Mucosa of rectum (tissue), 2 donors: ENCODE results near the gene BOD1L2.

ENCODE experiments used
- H3K27ac ChIP-seq, 2 donors: one replicate each; pipeline ENCODE4 v1.7.0; 2013; ENCODE audit warnings: inconsistent platforms in 2 of 2, low read depth in 2 of 2, low read length in 2 of 2
- H3K27me3 ChIP-seq, 2 donors: one replicate each; pipeline ENCODE4 v1.7.0; 2013; ENCODE audit warnings: low read length in 2 of 2; ENCODE audit not compliant: control insufficient read depth in 2 of 2, insufficient read depth in 2 of 2
- H3K36me3 ChIP-seq, 2 donors: one replicate each; pipeline ENCODE4 v1.7.0; 2013; ENCODE audit warnings: low read length in 2 of 2; ENCODE audit not compliant: control insufficient read depth in 2 of 2, insufficient read depth in 2 of 2
- H3K4me1 ChIP-seq, 2 donors: one replicate each; pipeline ENCODE4 v1.7.0; 2013; ENCODE audit warnings: low read length in 2 of 2, mild to moderate bottlenecking in 1 of 2; ENCODE audit not compliant: control insufficient read depth in 2 of 2, insufficient read depth in 2 of 2
- H3K4me3 ChIP-seq, 2 donors: one replicate each; pipeline ENCODE4 v1.7.0; 2013; ENCODE audit warnings: low read length in 2 of 2
- H3K9ac ChIP-seq, 2 donors: one replicate each; pipeline ENCODE4 v1.7.0; 2013; ENCODE audit warnings: low read length in 2 of 2, low read depth in 1 of 2, mild to moderate bottlenecking in 1 of 2
- H3K9me3 ChIP-seq, 2 donors: one replicate each; pipeline ENCODE4 v1.7.0; 2013; ENCODE audit warnings: low read length in 2 of 2; ENCODE audit not compliant: control insufficient read depth in 2 of 2
- donor health status: healthy.
- donor health status: Normal muscosa, but diverticular disease.

Gene BOD1L2

GRCh38 chr18:57190026-57190425, 43.1 kb downstream of the BOD1L2 start:
- no peaks in the 10 kb centered on the region for H3K4me1 ChIP-seq
- H3K27ac ChIP-seq, result no peak overlapping the region
- H3K9ac ChIP-seq, result no peak overlapping the region
- no peak overlapping the region for H3K4me3 ChIP-seq
- no peaks in the 10 kb centered on the region for H3K36me3 ChIP-seq
- peaks cover 0 to 3% of the 10 kb centered on the region in 2 donors for H3K9me3 ChIP-seq
- no peaks in the 10 kb centered on the region for H3K27me3 ChIP-seq

DNA sequence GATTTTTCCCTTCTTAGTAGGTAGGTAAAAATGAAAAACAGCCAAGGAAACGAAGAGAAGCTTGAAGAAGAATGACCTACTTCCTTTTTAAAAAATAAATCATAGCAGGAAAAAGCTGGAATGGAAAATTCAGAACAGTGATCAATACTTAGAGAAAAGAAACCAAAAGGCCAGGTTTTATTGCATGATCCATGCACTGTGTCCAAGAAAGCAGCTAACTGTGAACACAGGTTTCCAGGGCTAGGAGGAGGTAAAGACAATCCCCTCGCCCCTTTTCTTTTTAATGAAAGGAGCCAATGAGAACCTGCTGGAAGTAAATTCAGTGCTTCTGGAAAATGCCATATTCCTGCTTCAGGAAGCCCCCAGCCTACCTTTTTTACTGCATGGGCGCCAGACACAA, 47.2 kb downstream of the BOD1L2 start:
- H3K27me3 ChIP-seq, result no peaks in the 10 kb centered on the region
- no peaks in the 10 kb centered on the region for H3K36me3 ChIP-seq
- H3K4me1 ChIP-seq, result no peaks in the 10 kb centered on the region
- no peaks in the 10 kb centered on the region for H3K9me3 ChIP-seq
- H3K27ac ChIP-seq, result no peak overlapping the region
- no peak overlapping the region for H3K4me3 ChIP-seq
- H3K9ac ChIP-seq, result no peak overlapping the region

DNA sequence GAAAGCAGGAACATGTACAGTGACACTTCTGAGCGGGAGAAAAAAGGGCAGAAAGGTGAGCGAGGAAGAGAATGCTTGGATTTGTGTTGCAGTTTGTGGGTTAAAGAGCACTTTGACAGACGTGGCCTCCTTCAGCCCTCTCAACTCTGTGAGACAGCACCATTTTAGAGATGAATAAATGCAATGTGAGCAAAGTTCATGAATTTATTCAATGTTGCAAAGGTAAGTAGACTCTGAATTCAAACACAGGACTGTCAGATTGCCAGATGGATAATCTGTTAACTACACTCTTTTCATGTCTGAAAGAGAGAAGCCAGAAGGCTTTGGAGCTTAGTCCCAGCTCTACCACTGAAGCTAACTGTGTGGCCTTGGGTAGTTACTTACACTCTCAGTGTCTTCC, 47.7 kb downstream of the BOD1L2 start:
- Histone ChIP-seq H3K27me3 (no peaks in the 10 kb centered on the region), H3K4me3 (no peak overlapping the region), H3K4me1 (no peaks in the 10 kb centered on the region), H3K9me3 (no peaks in the 10 kb centered on the region), H3K27ac (no peak overlapping the region), H3K9ac (no peak overlapping the region), H3K36me3 (no peaks in the 10 kb centered on the region)

- Histone ChIP-seq H3K27ac (no peak overlapping the region), H3K36me3 (no peaks in the 10 kb centered on the region), H3K4me1 (no peaks in the 10 kb centered on the region), H3K27me3 (no peaks in the 10 kb centered on the region), H3K9me3 (no peaks in the 10 kb centered on the region), H3K9ac (no peak overlapping the region), H3K4me3 (no peak overlapping the region)
These were observed 48.5 kb downstream of the BOD1L2 start for GRCh38 chr18:57195341-57195740.

- Histone ChIP-seq H3K9ac (no peak overlapping the region), H3K4me3 (no peak overlapping the region), H3K27ac (no peak overlapping the region), H3K4me1 (no peaks in the 10 kb centered on the region), H3K9me3 (no peaks in the 10 kb centered on the region), H3K36me3 (no peaks in the 10 kb centered on the region), H3K27me3 (no peaks in the 10 kb centered on the region)
These were observed 50.4 kb downstream of the BOD1L2 start for GRCh38 chr18:57197261-57197660.

- no peaks in the 10 kb centered on the region for H3K9me3 ChIP-seq
- no peaks in the 10 kb centered on the region for H3K4me1 ChIP-seq
- no peaks in the 10 kb centered on the region for H3K36me3 ChIP-seq
- no peak overlapping the region for H3K27ac ChIP-seq
- H3K4me3 ChIP-seq, result no peak overlapping the region
- no peaks in the 10 kb centered on the region for H3K27me3 ChIP-seq
- no peak overlapping the region for H3K9ac ChIP-seq
These were observed 51.2 kb downstream of the BOD1L2 start for GRCh38 chr18:57198073-57198472.
